NCI-H2081 treated with DMSO at 0.1 percent for 48 hours (cell line): Measurements from ENCODE around the gene OXER1.

Source experiments
- DNase-seq: peaks from one replicate; lab custom pipeline; 2025; lab: John Stamatoyannopoulos, UW

Gene OXER1

DNA sequence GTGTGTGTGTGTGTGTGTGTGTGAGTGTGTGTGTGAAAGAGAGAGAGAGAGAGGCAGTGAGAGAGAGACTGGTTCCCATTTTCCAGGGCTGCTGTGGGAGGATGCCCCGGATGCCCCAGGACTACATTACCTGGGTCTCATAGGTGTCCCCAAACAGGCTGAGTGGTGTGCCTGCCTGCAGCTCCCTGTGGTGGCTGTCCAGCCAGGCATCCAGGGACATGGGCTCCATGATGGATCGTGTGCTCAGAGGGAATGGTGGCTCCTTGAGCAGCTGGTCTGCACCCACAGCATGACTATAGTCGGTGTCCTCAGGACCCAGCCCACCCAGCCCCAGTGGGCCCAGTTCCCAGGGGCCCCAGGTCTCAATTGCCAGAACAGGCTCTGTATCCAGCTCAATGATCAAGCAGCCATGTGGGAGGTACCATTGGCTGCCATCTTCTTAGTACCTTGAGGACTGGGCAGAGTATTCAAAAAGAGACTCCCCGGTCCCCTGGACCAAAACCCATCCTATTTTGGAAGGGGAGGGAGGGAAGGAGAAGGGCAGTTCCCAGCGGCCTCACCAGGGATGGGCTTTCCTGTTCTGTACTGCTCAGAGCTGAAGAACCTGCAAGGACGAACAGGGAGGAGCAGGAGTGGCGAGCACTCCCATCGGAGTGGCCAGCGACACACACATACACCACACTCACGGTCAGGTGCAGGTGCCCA, 5.8 kb upstream of the OXER1 start:
- no peak for DNase-seq

DNA sequence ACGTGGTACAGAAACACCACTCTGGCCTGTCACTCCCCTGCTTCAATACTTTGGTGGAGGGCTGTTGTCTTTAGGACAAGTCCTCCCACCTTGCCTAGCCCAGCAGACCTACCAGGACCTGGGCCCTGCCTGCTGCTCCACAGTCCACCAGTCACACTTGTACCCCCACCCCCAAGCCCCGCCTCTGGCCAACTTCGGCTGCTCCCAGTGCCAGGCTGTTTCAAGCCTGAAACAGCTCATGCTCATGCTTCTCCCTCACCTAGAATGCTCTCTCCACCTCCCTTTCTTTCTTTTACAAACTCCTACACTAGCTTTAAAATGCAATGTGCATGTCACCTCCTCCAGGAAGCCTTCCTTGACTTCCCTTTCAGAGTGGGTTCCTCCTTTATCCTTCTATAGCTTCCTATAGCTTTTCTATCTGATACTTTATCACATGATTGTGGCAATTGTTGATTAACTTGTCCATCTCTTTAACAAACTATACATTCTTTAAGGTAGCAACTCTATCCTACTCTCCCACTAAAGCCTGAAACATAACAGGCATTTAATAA, 4.8 kb upstream of the OXER1 start:
- no peak for DNase-seq

DNA sequence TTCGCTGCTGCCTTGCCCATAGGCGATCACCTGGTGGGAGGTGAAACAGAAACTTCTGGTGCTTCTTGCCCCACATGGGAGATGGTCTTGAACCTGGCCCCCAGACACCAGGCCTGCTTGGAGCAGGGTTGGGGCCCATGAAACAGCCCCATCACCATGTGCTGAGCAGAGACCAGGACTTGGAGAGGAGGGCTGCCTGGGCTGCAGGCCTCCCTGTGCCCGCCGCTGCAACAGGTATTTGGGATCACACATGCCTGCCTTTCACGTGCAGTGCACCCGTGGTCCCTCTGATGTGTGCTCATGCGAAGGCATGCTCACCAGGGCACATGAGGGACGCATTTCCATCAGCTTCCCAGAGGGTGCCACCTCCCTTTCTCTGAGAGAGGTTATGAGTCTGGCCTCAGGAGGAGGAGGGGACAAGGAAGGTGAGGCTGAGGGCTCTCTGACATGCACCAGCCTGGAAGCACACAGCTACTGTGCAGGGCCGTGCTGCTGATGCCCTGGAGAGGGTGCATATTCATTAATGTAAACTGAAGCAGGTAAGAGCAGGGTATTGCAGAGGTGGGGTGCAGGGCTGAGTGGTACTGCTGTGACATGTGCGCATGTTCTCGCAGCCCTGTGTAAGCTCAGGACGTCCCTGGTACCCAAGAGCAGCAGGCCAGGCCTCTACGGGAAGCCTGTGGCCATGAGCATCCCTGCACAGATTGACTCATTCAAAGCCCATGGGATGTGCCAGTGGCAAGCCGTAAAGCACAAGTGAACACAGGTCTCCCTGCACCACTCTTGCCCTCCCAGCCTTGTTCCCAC, 4.2 kb upstream of the OXER1 start:
- DNase-seq = no peak

DNA sequence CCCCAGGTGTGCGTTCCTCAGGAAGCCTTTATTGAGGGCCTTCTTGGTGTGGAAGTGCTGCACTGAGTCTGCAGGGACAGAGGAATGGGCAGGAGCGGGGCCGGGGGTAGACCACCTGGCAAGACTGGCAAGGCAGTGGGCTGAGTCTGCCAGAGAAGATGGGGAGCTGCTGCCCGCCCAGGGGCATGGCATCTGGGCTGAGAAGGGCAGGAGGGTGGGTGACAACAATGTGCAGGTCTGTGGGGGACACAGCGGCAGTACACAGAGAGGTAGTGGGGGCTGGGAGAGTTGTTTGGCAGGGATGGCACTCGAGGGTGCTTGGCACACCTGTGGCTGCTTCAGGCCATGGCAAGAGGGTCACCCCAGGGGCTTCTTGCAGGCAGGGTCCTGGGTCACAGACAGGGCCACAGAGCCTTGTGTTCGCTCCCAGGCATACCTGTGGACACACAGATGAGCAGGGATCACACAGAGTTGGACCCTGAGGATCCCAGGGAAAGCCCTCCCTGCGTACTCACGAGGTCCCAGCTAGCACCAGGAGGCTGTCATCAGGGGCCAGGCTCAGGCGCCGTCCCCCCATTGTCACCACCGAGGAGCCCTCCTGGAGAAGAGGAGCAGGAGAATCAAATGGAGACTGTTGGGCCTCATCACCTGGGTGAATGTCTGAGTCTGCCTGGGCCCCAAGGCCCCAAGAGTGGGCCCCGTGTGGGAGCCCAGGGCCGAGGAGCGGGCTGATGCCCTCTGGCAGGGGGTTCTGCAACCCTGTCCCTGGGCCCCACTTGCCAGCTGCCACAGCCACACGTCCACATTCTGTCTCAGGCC, 3.4 kb upstream of the OXER1 start:
- no peak for DNase-seq

DNA sequence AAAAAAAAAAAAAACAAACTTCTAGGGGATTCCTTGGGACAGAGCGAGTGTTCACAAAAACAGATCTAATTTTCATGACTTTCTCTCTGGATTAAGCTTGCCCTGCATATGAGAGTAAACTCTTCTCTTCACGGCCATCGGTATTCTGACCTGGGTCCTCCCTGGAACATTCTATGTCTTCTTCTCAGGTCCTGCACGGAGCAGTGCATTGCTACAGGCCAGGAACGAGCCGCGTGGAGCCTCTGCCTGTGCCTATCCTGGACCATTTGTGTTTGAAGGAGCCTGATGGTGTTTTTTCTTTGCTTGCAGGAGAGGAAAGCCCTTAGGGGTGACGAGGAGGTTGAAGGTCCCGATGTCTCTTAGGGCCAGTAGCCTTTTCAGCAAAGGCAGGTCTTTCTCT, 1.8 kb upstream of the OXER1 start:
- no peak for DNase-seq

DNA sequence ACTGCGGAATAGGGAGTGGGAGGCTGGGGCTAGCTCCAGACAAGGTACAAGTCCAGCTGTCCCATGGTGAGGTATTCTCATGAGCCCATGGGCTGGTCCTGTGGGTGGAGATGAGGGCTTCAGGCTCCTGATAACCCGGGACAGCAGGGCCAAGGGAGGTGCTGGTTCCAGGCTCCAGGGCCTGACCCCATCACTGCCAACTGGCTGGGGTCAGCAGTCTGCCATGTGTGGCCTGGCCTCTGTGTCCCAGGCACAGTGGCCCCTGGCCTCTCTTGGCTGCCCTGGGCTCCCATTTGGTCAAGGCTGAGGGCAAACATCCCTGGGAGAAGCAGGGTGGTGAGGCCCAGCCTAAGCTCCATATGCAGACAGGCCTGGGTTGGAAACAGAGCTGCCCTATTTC, 966 bp upstream of the OXER1 start:
- DNase-seq = no peak

DNA sequence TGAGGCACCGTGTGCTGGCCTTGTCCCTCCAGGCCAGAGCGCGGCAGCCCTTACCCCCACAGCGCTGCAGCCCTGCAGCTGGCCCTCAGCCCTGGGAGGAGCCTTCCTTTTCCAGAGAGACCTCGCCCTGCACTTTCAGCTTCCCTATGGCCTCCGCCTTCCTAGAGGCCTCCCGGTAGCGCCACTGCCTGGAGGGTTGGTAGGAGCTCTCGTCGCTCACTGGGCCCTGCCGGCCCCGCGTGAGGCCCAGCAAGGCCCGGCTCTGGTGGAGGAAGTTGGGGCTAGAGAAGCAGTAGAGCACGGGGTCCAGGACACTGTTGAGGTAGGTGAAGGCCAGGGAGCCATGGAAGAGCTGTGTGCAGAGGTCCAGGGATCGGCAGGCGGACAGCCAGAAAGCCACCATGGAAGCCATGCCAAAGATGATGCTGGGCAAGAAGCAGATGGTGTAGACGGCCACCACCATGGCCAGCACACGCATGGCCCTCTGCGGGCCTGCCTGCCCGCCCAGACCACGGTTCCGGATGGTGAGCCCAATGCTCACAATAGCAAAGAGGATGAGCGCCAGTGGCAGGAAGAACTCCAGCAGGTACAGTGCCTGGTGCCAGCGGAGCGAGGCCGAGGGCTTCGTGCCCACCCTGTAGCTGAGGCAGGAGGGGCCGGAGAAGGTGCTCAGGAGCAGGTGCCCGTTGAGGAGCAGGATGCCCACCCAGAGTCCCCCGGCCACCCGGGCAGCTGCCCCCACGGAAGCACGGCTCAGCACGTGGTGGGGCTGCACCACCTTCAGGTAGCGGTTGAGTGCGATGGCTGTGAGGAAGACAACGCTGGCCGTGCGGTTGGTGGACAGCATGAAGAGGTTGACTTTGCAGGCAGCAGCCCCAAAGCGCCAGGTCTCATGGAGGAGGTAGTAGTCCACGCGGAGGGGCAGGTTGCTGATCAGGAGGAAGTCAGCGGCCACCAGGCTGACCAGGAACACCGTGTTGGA, 821 bp downstream of the OXER1 start:
- DNase-seq = no peak

DNA sequence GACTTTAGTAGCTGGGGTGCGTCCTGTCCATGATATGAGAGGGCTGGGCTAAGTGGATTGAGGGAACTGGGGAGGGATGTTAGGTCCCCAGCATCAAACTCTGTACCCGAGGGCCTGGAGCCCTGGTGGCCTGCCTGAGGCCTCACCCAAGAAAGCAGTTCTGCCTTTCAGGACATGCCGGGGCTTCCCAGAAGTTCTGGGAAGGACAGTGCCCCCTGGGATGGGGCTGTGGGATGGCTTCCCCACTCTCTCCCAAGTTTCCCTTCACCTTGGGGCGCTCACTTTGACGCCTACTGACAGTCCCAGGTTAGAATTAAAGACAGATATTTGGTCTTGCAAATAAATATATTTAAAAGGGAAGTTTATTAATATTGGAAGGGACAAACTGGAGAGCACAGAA, 1.8 kb downstream of the OXER1 start:
- DNase-seq = no peak

DNA sequence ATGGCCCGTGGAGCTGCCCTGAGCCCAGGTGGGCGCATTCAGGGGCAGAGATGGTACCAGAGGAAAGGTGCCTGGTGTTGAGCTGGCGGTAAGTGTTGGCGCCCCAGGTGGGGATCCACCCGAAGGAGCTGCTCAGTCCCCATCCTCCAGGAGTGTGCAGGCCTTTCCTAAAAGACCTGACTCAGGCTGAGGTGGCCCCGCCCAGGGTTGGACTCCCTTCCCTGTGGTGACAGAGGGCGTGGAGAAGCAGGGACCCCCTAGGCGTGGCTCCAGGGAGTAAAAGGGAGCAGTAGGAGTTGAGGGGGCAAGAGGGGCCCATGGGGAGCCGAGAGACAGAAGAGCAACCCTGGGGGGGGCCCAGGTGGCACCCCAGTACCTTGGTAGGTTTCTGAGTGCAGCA, 2.4 kb downstream of the OXER1 start:
- no peak for DNase-seq

DNA sequence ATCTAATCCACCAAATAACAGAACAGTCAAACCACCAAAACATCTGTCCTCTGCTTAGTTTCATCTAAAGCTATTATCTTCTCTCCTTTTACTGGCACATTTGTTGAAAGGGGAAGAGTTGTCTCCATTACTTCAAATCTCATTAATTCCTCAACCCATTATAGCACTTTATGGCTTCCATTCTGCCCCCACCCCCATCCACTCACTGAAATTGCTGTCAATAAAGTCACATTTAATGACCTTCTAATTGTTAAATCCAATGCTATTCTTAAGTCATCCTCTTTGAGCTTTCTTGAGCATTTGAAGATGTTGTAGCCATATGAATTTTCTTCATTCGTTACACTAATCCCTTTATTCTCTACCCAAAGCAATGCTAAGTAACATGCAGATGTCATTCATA, 5.2 kb downstream of the OXER1 start:
- DNase-seq = no peak

DNA sequence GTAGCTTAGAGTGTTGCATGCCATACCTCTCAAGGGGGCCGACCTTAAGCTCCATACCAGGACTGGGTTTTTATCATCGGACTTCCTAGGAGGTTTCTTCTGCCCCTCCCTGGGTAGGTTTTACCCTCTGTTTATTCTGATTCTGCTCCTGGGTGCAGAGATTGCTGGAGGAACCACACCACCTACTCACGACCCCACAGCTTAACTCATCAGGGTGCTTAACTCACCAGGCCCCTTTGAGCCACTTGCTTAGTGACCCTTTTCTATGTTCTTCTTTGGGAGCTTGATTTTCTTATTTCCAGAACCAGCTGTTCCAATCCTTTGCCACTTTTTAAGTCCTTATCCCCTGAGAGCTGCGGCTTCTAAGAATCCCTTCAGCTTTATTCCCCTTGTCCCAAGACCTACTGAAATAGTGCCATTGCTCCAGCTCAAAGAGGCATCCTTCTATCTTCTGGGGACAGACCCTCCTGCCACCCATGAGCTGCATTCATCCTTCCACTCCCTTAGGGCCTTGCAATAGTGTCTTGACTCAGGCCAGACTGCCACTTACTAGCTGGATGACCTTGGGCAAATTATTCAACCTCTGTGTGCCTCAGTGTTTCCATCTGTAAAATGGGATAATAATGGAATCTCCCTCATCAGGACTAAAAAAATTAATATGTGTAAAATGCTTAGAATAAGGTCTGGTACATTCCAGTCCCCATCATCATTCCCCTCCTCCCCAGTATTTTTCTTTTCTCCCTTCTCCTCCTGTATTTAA, 5.8 kb downstream of the OXER1 start:
- no peak for DNase-seq

DNA sequence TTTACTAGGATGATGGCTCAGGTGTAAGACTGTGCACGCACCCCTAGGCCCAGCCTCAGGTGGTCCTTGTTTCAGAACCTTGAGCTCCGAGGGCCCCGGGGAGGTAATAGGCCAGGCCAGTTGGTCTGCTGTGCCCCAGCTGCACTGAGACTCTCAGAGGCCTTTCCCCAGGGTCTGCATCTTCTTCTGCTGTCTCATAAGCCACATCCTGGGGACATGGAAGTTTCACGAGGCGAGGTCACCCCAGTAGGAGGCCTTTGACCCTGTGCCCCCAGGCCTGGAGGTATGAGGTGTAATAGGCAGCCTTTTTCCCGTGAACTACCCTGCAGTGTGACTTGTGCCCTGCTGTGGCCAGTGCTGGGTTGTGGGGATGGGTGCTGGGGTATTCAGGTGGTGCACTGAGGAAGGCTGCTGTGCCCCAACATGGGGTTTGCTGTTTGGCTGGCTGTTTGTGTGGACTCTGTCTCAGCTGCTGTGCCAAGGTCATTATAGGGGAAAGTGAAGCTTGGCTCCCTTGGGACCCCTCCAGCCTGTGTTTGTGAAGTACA, 6.9 kb downstream of the OXER1 start:
- DNase-seq = no peak

DNA sequence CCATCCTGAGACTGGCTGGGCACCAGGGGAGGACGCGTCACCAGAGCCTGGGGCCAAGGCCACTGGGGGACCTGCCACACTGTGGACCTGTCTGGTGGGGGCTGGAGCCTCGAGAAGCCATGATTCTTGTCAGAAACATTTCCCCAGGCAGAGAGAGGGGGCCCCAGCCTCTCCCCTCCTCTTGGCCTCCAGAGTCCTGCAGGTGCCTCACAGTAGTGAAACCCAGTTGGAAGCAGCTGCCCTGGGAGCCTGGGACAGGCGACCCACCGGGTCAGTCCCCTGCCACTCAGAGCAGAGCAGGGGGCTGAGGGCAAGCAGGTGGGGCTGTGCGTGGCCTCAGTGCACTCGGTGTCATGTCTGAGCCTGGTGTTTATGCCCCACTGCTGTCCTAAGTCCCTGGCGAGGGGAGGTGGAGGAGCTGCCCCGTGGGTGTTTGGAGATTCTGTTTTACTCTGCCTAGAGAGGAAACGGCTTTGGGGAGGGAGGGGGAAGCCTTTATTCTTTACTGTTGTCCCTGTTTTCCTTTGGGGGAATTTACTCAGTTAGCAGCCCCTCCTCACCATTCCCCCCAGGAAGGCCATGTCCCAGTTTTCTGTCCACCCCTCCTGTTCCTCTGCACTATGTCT, 7.7 kb downstream of the OXER1 start:
- DNase-seq = no peak

DNA sequence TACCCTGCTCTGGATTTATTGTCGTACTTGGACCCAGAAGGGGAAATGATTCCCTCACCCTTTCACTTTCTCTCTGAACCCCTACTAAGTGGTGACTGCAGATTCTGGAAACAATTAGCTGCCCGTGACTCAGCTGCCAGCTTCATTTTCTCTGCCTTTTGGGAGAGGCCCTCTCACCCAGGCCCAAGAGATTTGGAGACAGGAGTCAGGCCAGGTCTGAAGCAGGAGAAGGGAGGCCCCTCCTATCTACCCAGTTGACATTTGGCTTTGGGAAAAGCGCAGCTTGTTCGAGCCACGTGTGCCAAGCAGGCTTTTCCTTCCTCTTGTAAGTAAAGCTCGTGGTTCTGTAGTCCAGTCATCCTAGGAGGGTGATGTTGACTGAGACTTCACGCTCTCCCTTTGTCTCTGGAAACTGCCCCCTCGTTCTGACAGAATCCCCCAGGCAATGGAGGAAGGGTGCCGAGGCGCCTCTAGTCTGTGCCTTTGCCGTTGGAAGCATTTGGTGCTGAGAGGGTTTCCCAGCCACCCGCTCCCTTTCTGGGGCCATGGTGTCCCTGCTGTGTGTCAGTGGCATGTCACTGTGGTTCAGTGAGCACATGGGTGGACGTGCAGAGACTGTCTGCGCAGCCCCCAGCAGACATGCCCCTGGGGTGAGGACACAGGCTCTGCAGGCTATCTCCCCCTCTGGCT, 8.6 kb downstream of the OXER1 start:
- DNase-seq = no peak

DNA sequence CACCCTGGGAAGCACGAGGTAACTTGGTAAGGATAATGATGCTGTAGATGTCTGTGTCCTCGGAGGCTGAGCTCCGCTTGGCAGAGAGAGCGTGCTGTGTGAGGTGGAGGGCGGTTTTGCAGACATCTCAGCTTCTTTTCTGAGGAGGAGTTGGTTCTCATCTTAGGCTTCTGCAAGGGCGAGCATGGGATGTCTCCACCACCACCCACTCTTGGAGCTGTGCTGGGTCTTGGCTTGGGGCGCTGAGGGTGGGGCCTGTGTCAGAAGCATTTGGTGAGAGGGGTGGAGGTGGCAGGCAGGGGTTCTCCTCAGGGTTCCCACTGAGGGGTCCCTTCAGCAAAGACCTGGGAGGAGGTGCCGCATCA, 9.2 kb downstream of the OXER1 start:
- no peak for DNase-seq

DNA sequence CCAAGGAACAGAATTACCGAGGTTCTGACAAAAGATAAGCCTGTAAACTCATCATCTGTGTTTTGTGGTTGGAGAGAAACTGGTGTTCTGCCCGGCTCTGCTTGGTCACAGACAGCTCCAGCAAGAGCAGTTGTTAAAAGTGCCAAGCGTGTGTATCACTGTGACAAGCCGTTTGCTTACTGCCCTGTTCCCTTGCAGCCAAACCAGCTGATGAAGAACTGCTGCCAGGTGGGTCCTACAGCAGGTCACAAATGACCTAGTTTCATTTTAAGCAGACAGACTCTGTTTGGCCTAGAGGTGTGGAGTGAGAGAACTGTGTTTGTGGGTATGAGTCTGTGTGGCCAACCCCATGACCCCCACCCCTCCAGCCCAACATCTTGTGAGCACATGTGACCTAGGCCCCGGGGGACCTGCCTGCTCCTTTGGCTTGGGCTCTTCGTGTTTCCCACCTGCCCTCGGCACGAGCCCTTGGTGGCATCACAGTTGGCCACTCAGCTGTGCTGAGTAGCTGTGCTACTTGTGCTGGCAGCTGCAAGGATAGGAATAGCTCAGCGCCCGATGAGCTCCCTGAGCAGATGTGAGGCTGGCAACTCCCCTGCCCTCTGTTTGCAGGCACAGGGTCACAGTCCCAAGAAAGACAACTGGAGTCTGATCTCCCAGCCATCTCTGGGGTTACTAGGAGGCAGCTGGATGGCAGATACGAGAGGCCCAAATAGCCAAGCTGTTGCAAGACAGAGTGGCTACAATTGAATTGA, 9.7 kb downstream of the OXER1 start:
- DNase-seq = no peak

DNA sequence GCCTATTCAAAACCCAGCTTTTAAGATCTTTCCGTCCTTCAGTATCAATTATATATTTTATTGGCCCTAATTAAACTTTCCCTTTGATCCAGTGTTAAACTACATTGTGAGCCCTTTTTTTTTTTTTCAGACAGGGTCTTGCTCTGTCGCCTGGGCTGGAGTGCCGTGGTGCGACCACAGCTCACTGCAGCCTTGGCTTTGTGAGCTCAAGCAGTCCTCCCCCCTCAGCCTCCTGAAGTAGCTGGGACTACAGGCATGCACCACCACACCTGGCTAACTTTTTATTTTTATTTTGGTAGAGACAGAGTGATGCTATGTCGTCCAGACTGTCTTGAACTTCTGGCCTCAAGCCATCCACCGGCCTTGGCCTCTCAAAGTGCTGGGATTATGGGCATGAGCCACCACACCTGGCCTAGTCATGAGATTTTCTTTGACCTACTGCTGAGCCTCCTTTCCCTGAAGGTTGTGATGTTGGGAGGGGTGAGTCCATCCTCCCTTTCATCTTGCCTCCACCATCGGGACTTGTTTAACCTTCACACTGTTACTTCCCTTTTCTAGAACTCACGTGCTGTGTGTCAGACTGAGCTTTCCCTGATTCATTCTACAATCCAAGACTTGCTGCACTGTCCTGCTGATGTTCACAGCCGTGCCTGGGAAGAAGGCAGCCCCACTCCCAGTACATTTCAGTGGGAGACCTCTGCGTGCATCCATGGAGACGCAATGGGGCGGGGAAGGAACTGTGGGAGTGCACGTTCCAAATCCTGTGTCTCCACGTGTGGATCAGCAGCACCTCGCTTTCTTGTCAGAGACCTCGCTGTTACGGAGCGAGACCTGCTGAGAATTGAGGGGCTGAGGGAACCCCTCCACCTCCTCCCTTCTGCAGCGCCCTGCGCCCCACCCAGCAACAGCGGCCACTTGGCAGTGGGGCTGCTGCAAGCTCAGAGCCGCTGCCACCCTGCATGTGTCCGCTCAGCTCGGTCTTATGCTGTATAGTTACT, 10.8 kb downstream of the OXER1 start:
- DNase-seq = no peak
